Measurements from ENCODE around the gene REPS1.

GRCh38 chr6:138973466-138974153 is 14.4 kb downstream of the REPS1 start:
- TF ChIP-seq ZBTB21 (CRISPR knock-in tag; IDR thresholded peaks at IDR 0.05; ENCODE audit: borderline replicate concordance) (no peak), ATF2 (CRISPR knock-in tag; IDR thresholded peaks at IDR 0.05; ENCODE audit: borderline replicate concordance, low read depth) (no peak), CTCF (IDR thresholded peaks at IDR 0.05) (no peak)
